Measurements from ENCODE around the gene CDC25C. TPM values are rescaled to one million over a fixed set of nuclear protein-coding genes. Genes with fewer than 3 reads are reported as not detected.
A peak's percentile ranks its signal among the peaks of the same experiment; 100 is the strongest.

Gene CDC25C
- polyA plus RNA-seq, 1 of the 3 experiments (the other 2 are of a cell fraction), result 5.2 TPM

- no peaks in the 10 kb centered on the region for H3K9me2 ChIP-seq
- no peaks in the 10 kb centered on the region for H3K9me3 ChIP-seq
- H3K9ac ChIP-seq, result no peak overlapping the region
- peaks cover 7 to 9% of the 10 kb centered on the region in 2 experiments; a peak in 3 of 4 replicates for H3K4me1 ChIP-seq (ENCODE audit: control insufficient read depth in 1 of 2, insufficient read depth in 2 of 2, low read depth in 1 of 2, low read length in 1 of 2)
- H3F3A ChIP-seq (replicated peaks; ENCODE audit: insufficient read depth), result peaks cover 48% of the 10 kb centered on the region
- TF ChIP-seq GABPA (IDR thresholded peaks at IDR 0.05; ENCODE audit: low read depth), result no peak
- no peak for TF ChIP-seq TCF12 (IDR thresholded peaks at IDR 0.05)
- no peak for TF ChIP-seq SMC3 (IDR thresholded peaks at IDR 0.05; ENCODE audit: low read depth, low read length)
- no peak for TF ChIP-seq REST (IDR thresholded peaks at IDR 0.05; ENCODE audit: low read depth, low read length)
- TF ChIP-seq CTCF (IDR thresholded peaks at IDR 0.05), result no peak
- no peak for TF ChIP-seq USF1 (IDR thresholded peaks at IDR 0.05; ENCODE audit: borderline replicate concordance, low read depth)
- no peak for TF ChIP-seq ZBTB33 (IDR thresholded peaks at IDR 0.05; ENCODE audit: borderline replicate concordance, low read depth)
- no peak for TF ChIP-seq EP300 (IDR thresholded peaks at IDR 0.05; ENCODE audit: borderline replicate concordance in 1 of 2, low read depth in 1 of 2, low read length in 1 of 2)
- TF ChIP-seq RCOR1 (IDR thresholded peaks at IDR 0.05; ENCODE audit: low read length), result no peak
- TF ChIP-seq NFIC (IDR thresholded peaks at IDR 0.05; ENCODE audit: borderline replicate concordance), result no peak
- TF ChIP-seq JUND (IDR thresholded peaks at IDR 0.05), result no peak
- TF ChIP-seq MXI1 (IDR thresholded peaks at IDR 0.05; ENCODE audit: low read depth, low read length), result no peak
- TF ChIP-seq SIN3A (IDR thresholded peaks at IDR 0.05; ENCODE audit: borderline replicate concordance, low read depth, low read length), result no peak
- no peak for TF ChIP-seq YY1 (IDR thresholded peaks at IDR 0.05; ENCODE audit: low read depth)
- TF ChIP-seq EZH2phosphoT487 (IDR thresholded peaks at IDR 0.05; ENCODE audit: borderline replicate concordance, low read depth), result no peak
- TF ChIP-seq CHD2 (IDR thresholded peaks at IDR 0.05; ENCODE audit: low read length, partially characterized antibody), result no peak
- TF ChIP-seq POLR2AphosphoS5 (IDR thresholded peaks at IDR 0.05; ENCODE audit: low read depth, low read length), result no peak
- no peak for TF ChIP-seq PBX3 (IDR thresholded peaks at IDR 0.05)
- no peaks in the 10 kb centered on the region for H3K27me3 ChIP-seq (ENCODE audit: insufficient read depth)
- H4K20me1 ChIP-seq (ENCODE audit: insufficient read depth), result peaks cover 24% of the 10 kb centered on the region
- POLR2A ChIA-PET, result no interaction called here
- H3K27ac ChIP-seq (ENCODE audit: low read depth in 2 of 2, low read length in 1 of 2), result peak overlapping the region in 1 of 2 experiments; percentile 59; a peak in 2 of 4 replicates
- no peak overlapping the region for H3K4me3 ChIP-seq (ENCODE audit: low read depth in 2 of 2, low read length in 1 of 2)
- DNase-seq, result no peak
- peaks cover 26% of the 10 kb centered on the region for H3K79me2 ChIP-seq (ENCODE audit: insufficient read depth)
- peaks cover 27 to 39% of the 10 kb centered on the region in 2 experiments for H3K36me3 ChIP-seq (replicated peaks in 1 of 2; ENCODE audit: control insufficient read depth in 1 of 2, insufficient read depth in 2 of 2, low read length in 1 of 2)
- CTCF ChIA-PET, result interaction anchor here (2.5 to 8.9 kb wide), 3 partner anchors 13 to 171 kb away, joined by 13 to 239 read pairs (median 30); partner anchors contain the start of genes CDC25C, FAM53C and KIF20A
- no peak overlapping the region for H3K4me2 ChIP-seq
- H2AFZ ChIP-seq (ENCODE audit: low read depth), result no peak overlapping the region
These were observed 18.9 kb upstream of the CDC25C start for GRCh38 chr5:138350563-138350890.

All from SK-N-SH (cell line).